Duodenal mucosa (tissue), 2 donors: Measurements from ENCODE around the gene CRIP1.

Experiments used
- H3K27ac ChIP-seq: one replicate; pipeline ENCODE4 v1.7.0; 2013; ENCODE audit warnings: low read depth, low read length
- H3K27me3 ChIP-seq, 2 donors: one replicate each; pipeline ENCODE4 v1.7.0; 2013; ENCODE audit warnings: low read length in 2 of 2, control low read depth in 1 of 2; ENCODE audit not compliant: insufficient read depth in 2 of 2, control insufficient read depth in 1 of 2
- H3K36me3 ChIP-seq, 2 donors: one replicate each; pipeline ENCODE4 v1.7.0; 2013; ENCODE audit warnings: low read length in 2 of 2, control low read depth in 1 of 2; ENCODE audit not compliant: insufficient read depth in 2 of 2, control insufficient read depth in 1 of 2
- H3K4me1 ChIP-seq, 2 donors: one replicate each; pipeline ENCODE4 v1.7.0; 2013; ENCODE audit warnings: low read length in 2 of 2, control low read depth in 1 of 2; ENCODE audit not compliant: insufficient read depth in 2 of 2, control insufficient read depth in 1 of 2
- H3K4me3 ChIP-seq, 2 donors: one replicate each; pipeline ENCODE4 v1.7.0; 2013; ENCODE audit warnings: low read length in 2 of 2, low read depth in 1 of 2
- H3K9ac ChIP-seq, 2 donors: one replicate each; pipeline ENCODE4 v1.7.0; 2013; ENCODE audit warnings: low read length in 2 of 2, low read depth in 1 of 2
- H3K9me3 ChIP-seq, 2 donors: one replicate each; pipeline ENCODE4 v1.7.0; 2013; ENCODE audit warnings: low read length in 2 of 2, control low read depth in 1 of 2; ENCODE audit not compliant: control insufficient read depth in 1 of 2

Gene CRIP1

DNA sequence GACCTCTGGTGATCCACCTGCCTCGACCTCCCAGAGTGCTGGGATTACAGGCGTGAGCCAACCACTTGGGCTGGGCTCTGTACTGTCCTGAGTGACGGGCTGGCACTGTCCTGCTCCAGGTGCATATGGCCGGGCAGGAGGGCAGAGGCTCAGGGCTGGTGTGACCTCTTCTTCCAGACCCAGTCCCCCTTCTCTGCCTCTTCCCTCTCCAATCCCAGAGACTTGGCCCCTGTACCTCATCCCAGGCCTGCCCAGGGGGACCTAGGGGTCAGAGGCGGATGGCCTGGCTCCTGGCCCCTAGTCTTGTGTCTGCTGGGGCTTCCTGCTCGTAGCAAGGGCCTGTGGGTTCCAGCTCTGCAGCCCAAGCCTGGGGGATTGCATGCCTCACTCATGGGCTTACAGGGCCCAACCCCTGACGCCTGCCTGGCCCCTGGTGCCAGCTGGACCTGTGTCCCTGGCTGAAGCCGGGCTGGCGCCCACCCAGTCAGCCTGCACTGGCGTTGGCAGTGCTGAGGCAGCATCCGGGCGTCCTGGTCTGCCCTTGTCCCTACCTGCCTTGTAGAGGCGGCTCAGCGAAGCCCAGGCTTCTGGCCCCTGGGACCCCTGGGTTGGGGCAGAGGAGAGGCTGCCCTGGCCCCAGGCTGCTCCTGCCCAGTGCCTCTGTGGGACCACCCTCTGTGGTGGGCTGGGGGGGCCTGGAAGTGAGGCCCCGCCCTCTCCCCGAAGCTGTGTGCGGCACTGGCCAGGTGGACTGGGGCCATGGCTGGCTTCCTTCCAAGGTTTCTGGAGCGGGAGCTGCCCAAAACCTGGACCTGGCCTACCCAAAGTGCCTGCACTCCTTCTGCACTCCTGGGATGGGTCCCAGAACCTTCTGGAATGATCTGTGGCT lies 8.7 kb downstream of the CRIP1 start:
- Histone ChIP-seq H3K36me3 (peaks cover 0 to 3% of the 10 kb centered on the region in 2 donors), H3K27me3 (no peaks in the 10 kb centered on the region), H3K9me3 (no peaks in the 10 kb centered on the region), H3K4me3 (no peak overlapping the region), H3K27ac (no peak overlapping the region), H3K4me1 (peaks cover 0 to 4% of the 10 kb centered on the region in 2 donors), H3K9ac (no peak overlapping the region)

DNA sequence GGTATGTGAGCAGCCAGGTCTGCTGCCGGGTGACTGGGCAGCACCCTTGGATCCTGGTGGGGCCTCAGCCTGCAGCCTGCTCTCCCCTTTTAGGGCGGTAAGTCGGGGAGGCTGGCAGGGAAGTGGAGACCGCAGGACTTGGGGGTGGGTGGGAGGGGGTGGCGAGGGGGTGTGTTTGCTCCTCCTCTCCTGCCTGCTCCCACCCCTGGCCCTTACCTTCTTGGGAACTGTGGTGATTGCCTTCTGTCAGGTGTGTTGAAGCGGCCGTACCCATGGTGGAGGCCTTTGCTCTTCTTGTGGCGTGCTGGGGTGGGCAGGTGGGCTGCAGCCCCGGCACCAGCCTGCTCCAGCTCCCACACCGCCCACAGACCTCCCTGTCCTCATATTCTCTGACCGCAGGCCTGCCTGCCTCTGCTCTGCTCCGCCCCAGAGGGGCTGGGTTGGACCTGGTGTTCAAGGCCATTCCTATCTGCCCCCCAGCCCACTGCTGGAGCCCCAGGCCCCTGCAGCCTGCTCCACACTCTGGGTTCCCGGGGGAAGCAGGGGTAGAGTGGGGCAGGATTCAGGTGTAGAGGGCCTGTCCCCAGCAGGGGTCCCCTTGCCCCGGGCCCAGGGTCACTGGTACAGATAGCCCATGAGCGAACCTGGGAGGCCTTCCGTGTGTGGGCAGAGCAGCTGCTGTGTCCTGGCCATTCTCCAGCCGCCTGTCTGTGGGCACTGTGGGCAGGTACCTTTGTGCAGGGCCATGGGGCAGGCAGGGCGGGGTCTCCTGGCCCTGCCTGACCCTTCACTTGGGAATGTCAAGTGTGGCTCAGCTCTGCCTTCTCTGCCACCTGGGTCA lies 9.5 kb downstream of the CRIP1 start:
- Histone ChIP-seq H3K27ac (no peak overlapping the region), H3K27me3 (no peaks in the 10 kb centered on the region), H3K9me3 (no peaks in the 10 kb centered on the region), H3K4me3 (no peak overlapping the region), H3K4me1 (peaks cover 0 to 4% of the 10 kb centered on the region in 2 donors), H3K9ac (no peak overlapping the region), H3K36me3 (peaks cover 0 to 3% of the 10 kb centered on the region in 2 donors)

- no peaks in the 10 kb centered on the region for H3K9me3 ChIP-seq
- H3K4me1 ChIP-seq: peaks cover 0 to under 1% of the 10 kb centered on the region in 2 donors
- no peaks in the 10 kb centered on the region for H3K27me3 ChIP-seq
- H3K9ac ChIP-seq: no peak overlapping the region
- no peak overlapping the region for H3K27ac ChIP-seq
- no peak overlapping the region for H3K4me3 ChIP-seq
- H3K36me3 ChIP-seq: peaks cover 0 to 3% of the 10 kb centered on the region in 2 donors
These were observed 10.3 kb downstream of the CRIP1 start for GRCh38 chr14:105496831-105497591.

GRCh38 chr14:105497671-105498429 lies 11.2 kb downstream of the CRIP1 start:
- Histone ChIP-seq H3K4me1 (no peaks in the 10 kb centered on the region), H3K9me3 (no peaks in the 10 kb centered on the region), H3K36me3 (no peaks in the 10 kb centered on the region), H3K27me3 (no peaks in the 10 kb centered on the region), H3K9ac (no peak overlapping the region), H3K4me3 (no peak overlapping the region), H3K27ac (no peak overlapping the region)

DNA sequence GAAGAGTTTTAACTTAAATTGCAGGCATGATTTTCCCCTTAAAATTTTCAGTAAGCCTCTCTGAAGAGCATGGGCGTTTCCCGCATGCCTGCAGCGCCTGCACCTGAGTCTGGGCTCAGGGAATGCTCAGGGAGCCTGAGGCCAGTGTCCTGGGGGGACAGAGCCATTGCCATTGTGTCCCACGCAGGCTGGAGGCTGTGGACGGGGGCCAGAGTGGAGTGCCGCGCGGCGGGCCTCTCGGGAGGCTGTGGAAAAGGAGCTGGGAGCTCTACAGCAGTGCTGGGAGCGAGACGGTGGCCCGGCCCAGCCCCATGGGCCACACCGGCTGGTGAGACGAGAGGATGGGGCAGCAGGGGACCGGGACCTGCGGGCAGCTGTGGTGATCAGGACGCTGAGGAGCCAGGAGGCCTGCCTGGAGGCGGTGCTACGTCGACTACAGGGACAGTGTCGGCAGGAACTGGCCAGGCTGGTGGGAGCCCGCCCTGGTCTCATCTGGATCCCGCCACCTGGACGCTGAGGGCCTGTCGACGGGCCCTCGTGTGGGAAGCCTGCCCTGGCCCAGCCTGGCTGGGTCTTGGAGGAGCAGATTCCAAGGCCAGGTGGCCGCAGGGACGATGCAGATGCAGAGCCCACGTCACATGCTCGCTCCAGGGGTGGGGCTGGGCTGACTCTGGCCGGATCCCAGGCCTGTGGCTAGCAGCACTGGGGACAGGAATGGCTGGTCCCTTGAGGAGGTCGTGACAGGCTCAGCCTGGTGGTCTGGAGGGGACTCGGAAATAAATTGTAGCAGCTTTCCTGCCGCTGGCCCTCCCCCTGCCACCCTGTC lies 12.0 kb downstream of the CRIP1 start:
- no peaks in the 10 kb centered on the region for H3K4me1 ChIP-seq
- no peak overlapping the region for H3K9ac ChIP-seq
- no peaks in the 10 kb centered on the region for H3K27me3 ChIP-seq
- H3K9me3 ChIP-seq: no peaks in the 10 kb centered on the region
- H3K4me3 ChIP-seq: no peak overlapping the region
- H3K36me3 ChIP-seq: no peaks in the 10 kb centered on the region
- no peak overlapping the region for H3K27ac ChIP-seq

GRCh38 chr14:105499256-105500035 lies 12.8 kb downstream of the CRIP1 start:
- Histone ChIP-seq H3K9ac (no peak overlapping the region), H3K27me3 (no peaks in the 10 kb centered on the region), H3K9me3 (no peaks in the 10 kb centered on the region), H3K27ac (no peak overlapping the region), H3K4me3 (no peak overlapping the region), H3K36me3 (no peaks in the 10 kb centered on the region), H3K4me1 (no peaks in the 10 kb centered on the region)

DNA sequence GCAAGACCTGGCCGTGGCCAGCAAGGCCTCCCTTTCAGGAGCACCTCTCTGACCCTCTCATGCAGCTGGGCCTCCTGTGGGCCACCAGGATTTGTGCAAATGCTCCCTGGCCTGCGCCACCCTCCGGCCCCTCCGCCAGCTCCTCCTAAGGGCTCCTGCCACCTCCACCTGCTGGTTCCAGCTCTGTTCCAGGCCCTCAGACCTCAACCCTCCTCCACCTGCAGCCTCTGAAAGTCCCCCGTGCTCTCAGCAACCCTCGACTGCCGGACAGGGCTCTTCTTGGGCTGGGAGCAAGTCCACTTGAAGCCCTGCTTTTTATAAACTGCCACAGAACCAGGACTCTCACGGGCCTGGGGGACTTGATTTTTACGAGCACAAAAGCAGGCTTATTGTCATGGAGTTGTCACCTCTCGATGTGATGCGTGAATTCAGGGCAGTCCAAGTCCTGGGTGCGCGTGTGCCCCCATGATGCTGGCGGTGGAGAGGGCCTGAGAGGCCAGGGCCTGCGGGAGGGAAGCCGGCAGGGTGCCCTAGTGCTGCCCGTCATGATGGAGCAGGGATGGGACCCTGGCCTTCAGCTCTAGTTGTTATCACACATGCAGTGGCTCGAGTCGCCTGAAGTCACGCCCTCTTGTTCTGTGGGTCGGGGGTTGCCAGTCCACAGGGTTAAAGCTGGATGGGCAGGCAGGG lies 13.5 kb downstream of the CRIP1 start:
- no peak overlapping the region for H3K9ac ChIP-seq
- no peaks in the 10 kb centered on the region for H3K9me3 ChIP-seq
- H3K4me1 ChIP-seq: no peaks in the 10 kb centered on the region
- no peak overlapping the region for H3K27ac ChIP-seq
- H3K4me3 ChIP-seq: no peak overlapping the region
- no peaks in the 10 kb centered on the region for H3K27me3 ChIP-seq
- no peaks in the 10 kb centered on the region for H3K36me3 ChIP-seq

DNA sequence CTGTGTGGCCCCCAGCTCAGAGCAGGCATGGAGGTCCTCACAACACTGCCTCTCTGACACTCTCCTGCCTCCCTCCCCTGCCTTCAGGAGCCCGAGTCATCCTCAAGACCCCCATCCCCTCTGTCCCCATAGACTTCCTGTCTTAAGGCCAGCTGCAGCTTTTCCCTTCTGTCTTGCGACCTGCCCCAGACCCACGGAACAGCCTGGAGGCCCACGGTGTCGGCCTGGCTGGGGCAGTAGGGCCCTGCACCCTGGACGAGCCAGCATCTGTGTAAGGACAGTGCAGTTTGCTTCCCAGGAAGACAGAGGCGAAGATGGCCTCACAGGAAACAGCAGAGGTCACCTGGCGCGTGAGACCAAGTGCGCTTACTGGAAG lies 14.0 kb downstream of the CRIP1 start:
- Histone ChIP-seq H3K36me3 (no peaks in the 10 kb centered on the region), H3K9ac (no peak overlapping the region), H3K4me1 (no peaks in the 10 kb centered on the region), H3K9me3 (no peaks in the 10 kb centered on the region), H3K4me3 (no peak overlapping the region), H3K27ac (no peak overlapping the region), H3K27me3 (no peaks in the 10 kb centered on the region)
